GM12878 (cell line): ENCODE data around the gene STAC2.

Experiments
- CEBPB ChIP-seq, 2 experiments: fragments of 150-350 bp in 1 of 2; IDR thresholded peaks; 2 replicates each; pipeline ENCODE4 v1.6.1; 2012 to 2014; ENCODE audit warnings: low read depth in 2 of 2, low read length in 2 of 2, borderline replicate concordance in 1 of 2, inconsistent platforms in 1 of 2
- ESRRA ChIP-seq: IDR thresholded peaks from 2 replicates; pipeline ENCODE4 v1.6.1; 2012; ENCODE audit warnings: mild to moderate bottlenecking, low read length, improper control_type of control experiment
- POLR2A ChIP-seq: IDR thresholded peaks from 2 replicates; pipeline ENCODE4 v1.6.1; 2011; ENCODE audit warnings: low read depth, mild to moderate bottlenecking, low read length
- RAD21 ChIP-seq: IDR thresholded peaks from 2 replicates; pipeline ENCODE4 v1.6.1; 2011; ENCODE audit warnings: mild to moderate bottlenecking, low read depth, low read length, moderate library complexity; ENCODE audit not compliant: insufficient read depth
- SPI1 ChIP-seq: IDR thresholded peaks from 2 replicates; pipeline ENCODE4 v1.6.1; 2011; ENCODE audit warnings: low read depth, mild to moderate bottlenecking, low read length, moderate library complexity, borderline replicate concordance; ENCODE audit not compliant: insufficient read depth
- YY1 ChIP-seq: IDR thresholded peaks from 2 replicates; pipeline ENCODE4 v1.6.1; 2011; ENCODE audit warnings: low read depth, mild to moderate bottlenecking, low read length
- TF ChIP-seq, protein P1 (sequence below), 3 experiments: IDR thresholded peaks in 2 of 3; conservative IDR thresholded peaks in 1 of 3; 2 replicates each; pipeline ENCODE4 v1.5.1; 2011; ENCODE audit warnings: low read depth in 3 of 3, low read length in 3 of 3, mild to moderate bottlenecking in 3 of 3, control low read depth in 2 of 3, moderate library complexity in 2 of 3, inconsistent platforms in 1 of 3, mixed read lengths in 1 of 3; ENCODE audit not compliant: control insufficient read depth in 2 of 3, insufficient read depth in 1 of 3; ENCODE audit errors: extremely low read depth in 1 of 3
- TF ChIP-seq, protein P2 (sequence below): IDR thresholded peaks from 2 replicates; pipeline ENCODE4 v1.6.1; 2011; ENCODE audit warnings: low read depth, low read length, improper control_type of control experiment, borderline replicate concordance

DNA sequence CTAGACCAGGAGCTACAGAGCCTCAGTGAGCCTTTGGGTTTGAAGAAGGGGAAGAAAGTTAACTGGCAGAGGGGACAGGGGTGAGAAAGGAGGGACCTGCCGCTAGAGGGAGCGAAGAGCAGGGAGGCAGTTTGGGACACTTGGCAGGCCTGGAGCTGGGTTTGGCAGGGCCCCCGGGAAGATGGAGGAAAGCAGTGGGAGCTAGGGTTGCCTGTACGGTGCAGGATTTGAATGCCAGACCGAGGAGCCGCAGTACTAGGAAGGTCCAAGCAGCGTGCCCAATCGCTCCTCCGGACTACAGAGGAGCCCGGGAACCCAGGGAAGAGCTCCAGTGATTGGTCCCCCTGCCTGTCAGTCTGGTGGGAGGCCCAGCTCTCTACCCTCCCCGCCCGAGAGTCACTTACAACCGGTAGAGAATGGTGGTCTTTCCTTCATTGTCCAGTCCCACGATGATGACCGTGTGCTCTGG, 61.0 kb downstream of the STAC2 start:
- TF ChIP-seq, protein P1, sequence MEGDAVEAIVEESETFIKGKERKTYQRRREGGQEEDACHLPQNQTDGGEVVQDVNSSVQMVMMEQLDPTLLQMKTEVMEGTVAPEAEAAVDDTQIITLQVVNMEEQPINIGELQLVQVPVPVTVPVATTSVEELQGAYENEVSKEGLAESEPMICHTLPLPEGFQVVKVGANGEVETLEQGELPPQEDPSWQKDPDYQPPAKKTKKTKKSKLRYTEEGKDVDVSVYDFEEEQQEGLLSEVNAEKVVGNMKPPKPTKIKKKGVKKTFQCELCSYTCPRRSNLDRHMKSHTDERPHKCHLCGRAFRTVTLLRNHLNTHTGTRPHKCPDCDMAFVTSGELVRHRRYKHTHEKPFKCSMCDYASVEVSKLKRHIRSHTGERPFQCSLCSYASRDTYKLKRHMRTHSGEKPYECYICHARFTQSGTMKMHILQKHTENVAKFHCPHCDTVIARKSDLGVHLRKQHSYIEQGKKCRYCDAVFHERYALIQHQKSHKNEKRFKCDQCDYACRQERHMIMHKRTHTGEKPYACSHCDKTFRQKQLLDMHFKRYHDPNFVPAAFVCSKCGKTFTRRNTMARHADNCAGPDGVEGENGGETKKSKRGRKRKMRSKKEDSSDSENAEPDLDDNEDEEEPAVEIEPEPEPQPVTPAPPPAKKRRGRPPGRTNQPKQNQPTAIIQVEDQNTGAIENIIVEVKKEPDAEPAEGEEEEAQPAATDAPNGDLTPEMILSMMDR (IDR thresholded peaks at IDR 0.05 in 2 of 3, conservative IDR thresholded peaks at IDR 0.05 in 1 of 3; ENCODE audit: control insufficient read depth in 2 of 3, extremely low read depth in 1 of 3, insufficient read depth in 1 of 3, low read depth in 3 of 3, low read length in 3 of 3) = peak; percentile 83 to 95 (median 89)
- no peak for TF ChIP-seq POLR2A
- 0 out of 2 replicates have a peak, but pooled peaks have one; percentile 46 for TF ChIP-seq YY1
- no peak for TF ChIP-seq SPI1
- TF ChIP-seq, protein P2, sequence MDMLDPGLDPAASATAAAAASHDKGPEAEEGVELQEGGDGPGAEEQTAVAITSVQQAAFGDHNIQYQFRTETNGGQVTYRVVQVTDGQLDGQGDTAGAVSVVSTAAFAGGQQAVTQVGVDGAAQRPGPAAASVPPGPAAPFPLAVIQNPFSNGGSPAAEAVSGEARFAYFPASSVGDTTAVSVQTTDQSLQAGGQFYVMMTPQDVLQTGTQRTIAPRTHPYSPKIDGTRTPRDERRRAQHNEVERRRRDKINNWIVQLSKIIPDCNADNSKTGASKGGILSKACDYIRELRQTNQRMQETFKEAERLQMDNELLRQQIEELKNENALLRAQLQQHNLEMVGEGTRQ = no peak
- no peak for TF ChIP-seq ESRRA
- peak; percentile 33; the same call in 1 of the 2 replicates for TF ChIP-seq RAD21
- TF ChIP-seq CEBPB (IDR thresholded peaks at IDR 0.05; ENCODE audit: borderline replicate concordance in 1 of 2, low read depth in 2 of 2, low read length in 2 of 2) = no peak
